ENCODE data around the gene ACSBG1. TPM values are rescaled to one million over a fixed set of nuclear protein-coding genes. Genes with fewer than 3 reads are reported as not detected.

ACSBG1 gene
- total RNA-seq, 2 experiments from 2014 or later, result 0.30 to 0.41 TPM

- no peak overlapping the region for H3K27ac ChIP-seq (ENCODE audit: low read depth, low read length, poor library complexity, severe bottlenecking)
- no peaks in the 10 kb centered on the region for H3K9me3 ChIP-seq (ENCODE audit: low read length)
- no peak for DNase-seq (ENCODE audit: low spot score)
- no peaks in the 10 kb centered on the region for H3K79me2 ChIP-seq (ENCODE audit: insufficient read depth, low read depth, low read length)
- H3K9me2 ChIP-seq (ENCODE audit: insufficient read depth, low read length), result no peaks in the 10 kb centered on the region
- H3K36me3 ChIP-seq (ENCODE audit: insufficient read depth, low read length), result no peaks in the 10 kb centered on the region
- no peaks in the 10 kb centered on the region for H4K20me1 ChIP-seq (ENCODE audit: insufficient read depth, low read length)
- no peak for TF ChIP-seq EZH2phosphoT487 (IDR thresholded peaks at IDR 0.05; ENCODE audit: borderline replicate concordance, low read depth, low read length)
- no peak for TF ChIP-seq CTCF (conservative IDR thresholded peaks at IDR 0.05; ENCODE audit: low read length)
- no peak overlapping the region for H2AFZ ChIP-seq (ENCODE audit: low read length)
- no peak overlapping the region for H3K4me3 ChIP-seq (ENCODE audit: low read depth, low read length, poor library complexity, severe bottlenecking)
- ChIA-PET CTCF (ENCODE audit: unreplicated experiment) (no interaction called here), POLR2A (interaction anchor here (0.6 to 0.7 kb wide), 2 partner anchors 9 to 57 kb away, joined by 3 read pairs; no protein-coding TSS in a partner anchor)
- no TSS peak for BruUV-seq (replicated peaks)
- intact Hi-C loops (cut with micrococcal nuclease; ENCODE audit: unreplicated experiment), result no loop called here
- no peaks in the 10 kb centered on the region for H3K4me1 ChIP-seq (ENCODE audit: insufficient read depth, low read length, poor library complexity, severe bottlenecking)
- H3K4me2 ChIP-seq (ENCODE audit: low read length), result no peak overlapping the region
Measured at GRCh38 chr15:78209646-78210348, 24.6 kb downstream of the ACSBG1 start.

- intact Hi-C loops (cut with micrococcal nuclease; ENCODE audit: unreplicated experiment), result no loop called here
- CTCF ChIA-PET (ENCODE audit: unreplicated experiment), result no interaction called here
Measured at GRCh38 chr15:78208887-78209645, 25.3 kb downstream of the ACSBG1 start.

More at GRCh38 chr15:78208887-78209645, 25.3 kb downstream of the ACSBG1 start:
- no peak for DNase-seq (ENCODE audit: low spot score)
- no peak overlapping the region for H3K4me2 ChIP-seq (ENCODE audit: low read length)
- H3K9me3 ChIP-seq (ENCODE audit: low read length), result no peaks in the 10 kb centered on the region
- POLR2A ChIA-PET, result interaction anchor here (0.6 to 0.7 kb wide), 2 partner anchors 10 to 56 kb away, joined by 3 read pairs; no protein-coding TSS in a partner anchor
- no peaks in the 10 kb centered on the region for H4K20me1 ChIP-seq (ENCODE audit: insufficient read depth, low read length)
- no peaks in the 10 kb centered on the region for H3K36me3 ChIP-seq (ENCODE audit: insufficient read depth, low read length)
- TF ChIP-seq EZH2phosphoT487 (IDR thresholded peaks at IDR 0.05; ENCODE audit: borderline replicate concordance, low read depth, low read length), result no peak
- no peak for TF ChIP-seq CTCF (conservative IDR thresholded peaks at IDR 0.05; ENCODE audit: low read length)
- no peaks in the 10 kb centered on the region for H3K9me2 ChIP-seq (ENCODE audit: insufficient read depth, low read length)
- H2AFZ ChIP-seq (ENCODE audit: low read length), result no peak overlapping the region
- H3K79me2 ChIP-seq (ENCODE audit: insufficient read depth, low read depth, low read length), result no peaks in the 10 kb centered on the region
- H3K4me1 ChIP-seq (ENCODE audit: insufficient read depth, low read length, poor library complexity, severe bottlenecking), result no peaks in the 10 kb centered on the region
- no peak overlapping the region for H3K27ac ChIP-seq (ENCODE audit: low read depth, low read length, poor library complexity, severe bottlenecking)
- H3K4me3 ChIP-seq (ENCODE audit: low read depth, low read length, poor library complexity, severe bottlenecking), result no peak overlapping the region
- no TSS peak for BruUV-seq (replicated peaks)

Measured in OCI-LY7 (cell line).